Sigmoid colon (tissue), 4 donors: ENCODE measurements around the gene ACTA1.

Experiments
- EP300 ChIP-seq, 4 donors: sonication (generic); formaldehyde crosslinking; IDR thresholded peaks; one replicate each; pipeline ENCODE4 v1.6.1; 2017; ENCODE audit warnings: antibody characterized with exemption in 4 of 4
- POLR2A ChIP-seq, 2 donors: fragments of 450-650 bp; IDR thresholded peaks; one replicate each; pipeline ENCODE4 v1.6.1; 2016; ENCODE audit warnings: antibody characterized with exemption in 2 of 2, mild to moderate bottlenecking in 2 of 2, moderate library complexity in 2 of 2
- POLR2AphosphoS5 ChIP-seq, 4 donors: sonication (generic); formaldehyde crosslinking; IDR thresholded peaks; one replicate each; pipeline ENCODE4 v1.6.1; 2017; ENCODE audit warnings: antibody characterized with exemption in 4 of 4
- TF ChIP-seq, protein P1 (sequence below), 4 experiments: fragments of 450-650 bp in 3 of 4; fragments of 200-600 bp in 1 of 4; IDR thresholded peaks; one replicate each; pipeline ENCODE4 v1.5.1; 2016 to 2019; ENCODE audit warnings: antibody characterized with exemption in 4 of 4, mild to moderate bottlenecking in 3 of 4, moderate library complexity in 2 of 4

DNA sequence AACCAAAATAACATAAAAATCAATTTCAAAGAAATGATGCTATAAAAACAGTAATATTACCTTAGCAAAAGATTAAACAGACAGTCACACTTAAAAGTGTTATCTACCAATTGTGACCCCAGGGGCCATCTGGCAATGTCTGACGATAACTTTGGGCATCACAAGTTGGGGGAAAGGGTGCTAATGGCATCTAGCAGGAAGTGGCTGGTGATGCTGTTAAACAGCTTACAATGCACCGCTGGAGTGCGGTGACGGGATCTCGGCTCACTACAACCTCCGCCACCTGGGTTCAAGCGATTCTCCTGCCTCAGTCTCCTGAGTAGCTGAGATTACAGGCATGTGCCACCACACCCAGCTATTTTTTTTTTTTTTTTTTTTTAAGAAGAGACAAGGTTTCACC is 46.6 kb upstream of the ACTA1 start:
- TF ChIP-seq, protein P1, sequence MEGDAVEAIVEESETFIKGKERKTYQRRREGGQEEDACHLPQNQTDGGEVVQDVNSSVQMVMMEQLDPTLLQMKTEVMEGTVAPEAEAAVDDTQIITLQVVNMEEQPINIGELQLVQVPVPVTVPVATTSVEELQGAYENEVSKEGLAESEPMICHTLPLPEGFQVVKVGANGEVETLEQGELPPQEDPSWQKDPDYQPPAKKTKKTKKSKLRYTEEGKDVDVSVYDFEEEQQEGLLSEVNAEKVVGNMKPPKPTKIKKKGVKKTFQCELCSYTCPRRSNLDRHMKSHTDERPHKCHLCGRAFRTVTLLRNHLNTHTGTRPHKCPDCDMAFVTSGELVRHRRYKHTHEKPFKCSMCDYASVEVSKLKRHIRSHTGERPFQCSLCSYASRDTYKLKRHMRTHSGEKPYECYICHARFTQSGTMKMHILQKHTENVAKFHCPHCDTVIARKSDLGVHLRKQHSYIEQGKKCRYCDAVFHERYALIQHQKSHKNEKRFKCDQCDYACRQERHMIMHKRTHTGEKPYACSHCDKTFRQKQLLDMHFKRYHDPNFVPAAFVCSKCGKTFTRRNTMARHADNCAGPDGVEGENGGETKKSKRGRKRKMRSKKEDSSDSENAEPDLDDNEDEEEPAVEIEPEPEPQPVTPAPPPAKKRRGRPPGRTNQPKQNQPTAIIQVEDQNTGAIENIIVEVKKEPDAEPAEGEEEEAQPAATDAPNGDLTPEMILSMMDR (IDR thresholded peaks at IDR 0.05): no peak
- TF ChIP-seq POLR2A (IDR thresholded peaks at IDR 0.05) (no peak), POLR2AphosphoS5 (IDR thresholded peaks at IDR 0.05) (no peak), EP300 (IDR thresholded peaks at IDR 0.05) (no peak)
